HUES6 (cell line): ENCODE measurements around the gene MSH3.
A peak's percentile ranks its signal among the peaks of the same experiment; 100 is the strongest.

Experiments used
- H3K27ac ChIP-seq: 2 replicates; pipeline ENCODE4 v1.7.0; 2013; ENCODE audit warnings: low read depth, mild to moderate bottlenecking, low read length, inconsistent platforms
- H3K27me3 ChIP-seq: 2 replicates; pipeline ENCODE4 v1.6.1; 2013; ENCODE audit warnings: low read length; ENCODE audit not compliant: control insufficient read depth, insufficient read depth
- H3K36me3 ChIP-seq: 2 replicates; pipeline ENCODE4 v1.6.1; 2013; ENCODE audit warnings: low read length; ENCODE audit not compliant: control insufficient read depth, insufficient read depth
- H3K4me1 ChIP-seq: 2 replicates; pipeline ENCODE4 v1.6.1; 2013; ENCODE audit warnings: low read length; ENCODE audit not compliant: control insufficient read depth, insufficient read depth
- H3K4me3 ChIP-seq: 2 replicates; pipeline ENCODE4 v1.5.1; 2013; ENCODE audit warnings: low read depth, low read length
- H3K9ac ChIP-seq: one replicate; pipeline ENCODE4 v1.6.1; 2013; ENCODE audit warnings: mild to moderate bottlenecking, low read length
- H3K9me3 ChIP-seq: 2 replicates; pipeline ENCODE4 v1.6.1; 2013; ENCODE audit warnings: low read depth, low read length; ENCODE audit not compliant: control insufficient read depth, insufficient read depth

MSH3 gene

DNA sequence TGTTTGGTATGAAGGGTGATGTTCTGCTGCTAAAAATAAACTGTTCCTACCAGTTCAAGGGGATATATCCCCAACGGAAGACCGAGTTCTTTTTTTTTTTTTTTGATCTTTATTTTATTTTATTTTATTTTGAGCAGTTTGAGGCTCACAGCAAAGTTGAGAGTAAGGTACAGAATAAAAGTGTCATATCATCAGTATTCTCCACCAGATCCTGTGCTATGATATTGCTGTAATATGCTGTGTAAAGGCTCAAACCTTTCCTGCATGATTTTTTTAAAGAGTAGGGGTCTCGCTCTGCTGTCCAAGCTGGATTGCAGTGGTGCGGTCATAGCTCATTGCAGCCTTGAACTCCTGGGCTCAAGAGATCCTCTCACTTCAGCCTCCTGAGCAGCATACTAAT lies 35.2 kb downstream of the MSH3 start:
- no peaks in the 10 kb centered on the region for H3K36me3 ChIP-seq
- H3K27me3 ChIP-seq = no peaks in the 10 kb centered on the region
- no peak overlapping the region for H3K27ac ChIP-seq
- no peak overlapping the region for H3K9ac ChIP-seq
- no peaks in the 10 kb centered on the region for H3K9me3 ChIP-seq
- H3K4me3 ChIP-seq = no peak overlapping the region
- peaks cover 5% of the 10 kb centered on the region; the same call in 1 of the 2 replicates for H3K4me1 ChIP-seq

DNA sequence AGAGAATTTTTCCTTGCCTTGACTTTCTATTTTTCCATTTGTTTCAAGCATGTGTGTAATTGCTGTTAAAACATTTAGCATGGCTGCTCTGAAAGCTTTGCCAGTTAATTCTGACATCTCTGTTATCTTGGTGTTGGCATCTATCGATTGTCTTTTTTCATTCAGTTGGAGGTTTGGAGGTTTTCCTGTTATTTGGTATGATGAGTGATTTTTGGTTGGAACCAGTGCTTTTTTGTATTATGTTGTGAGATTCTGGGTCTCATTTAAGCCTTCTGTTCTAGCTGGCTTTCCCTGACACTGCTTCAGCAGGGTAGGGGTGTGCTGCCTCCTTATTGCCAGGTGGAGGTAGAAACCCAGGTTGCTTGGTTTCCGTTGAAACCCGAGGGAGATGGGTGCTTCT lies 41.2 kb downstream of the MSH3 start:
- Histone ChIP-seq H3K9ac (no peak overlapping the region), H3K9me3 (no peaks in the 10 kb centered on the region), H3K27me3 (no peaks in the 10 kb centered on the region), H3K27ac (no peak overlapping the region), H3K36me3 (no peaks in the 10 kb centered on the region), H3K4me1 (no peaks in the 10 kb centered on the region), H3K4me3 (no peak overlapping the region)

DNA sequence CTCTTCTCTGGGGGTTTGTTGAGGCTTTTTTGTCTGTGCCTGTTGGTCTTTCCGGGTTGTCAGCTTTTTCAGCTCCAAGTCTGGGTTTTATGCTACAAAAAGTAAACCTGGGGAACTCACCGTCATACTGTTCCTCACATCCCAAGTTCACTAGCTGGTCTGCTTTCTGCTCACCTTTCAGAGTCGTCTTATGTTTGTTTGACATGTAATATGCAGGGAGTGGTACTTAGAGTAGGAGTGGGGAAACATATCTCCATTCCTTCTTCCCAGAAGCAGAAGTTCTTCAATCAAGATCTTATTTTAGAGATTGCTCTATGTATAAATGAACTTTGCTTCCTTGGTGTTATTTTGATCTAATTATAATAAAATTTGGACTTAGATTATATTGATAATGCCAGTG lies 42.0 kb downstream of the MSH3 start:
- no peak overlapping the region for H3K27ac ChIP-seq
- H3K27me3 ChIP-seq = no peaks in the 10 kb centered on the region
- H3K9me3 ChIP-seq = no peaks in the 10 kb centered on the region
- no peak overlapping the region for H3K9ac ChIP-seq
- H3K4me1 ChIP-seq = peaks cover 3% of the 10 kb centered on the region
- H3K36me3 ChIP-seq = no peaks in the 10 kb centered on the region
- no peak overlapping the region for H3K4me3 ChIP-seq

DNA sequence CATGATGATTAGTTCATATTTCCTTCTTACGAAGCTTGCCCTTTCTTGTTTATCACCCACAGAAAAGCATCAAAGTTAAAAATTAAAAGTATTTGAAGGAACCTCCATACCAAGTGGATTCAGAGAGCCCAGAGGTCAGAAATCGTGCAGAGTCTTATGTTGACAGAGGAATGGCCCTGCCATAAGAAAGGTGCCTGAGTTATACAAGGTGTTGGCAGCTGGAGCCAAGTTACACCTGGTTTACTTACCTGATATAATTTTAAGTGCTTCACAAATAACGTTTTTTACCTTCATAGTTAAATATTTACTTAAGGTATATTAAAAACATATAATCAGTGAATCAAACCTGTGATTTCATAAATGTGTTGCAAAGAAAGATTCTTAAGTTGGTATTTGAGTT lies 42.6 kb downstream of the MSH3 start:
- no peaks in the 10 kb centered on the region for H3K27me3 ChIP-seq
- H3K4me3 ChIP-seq = no peak overlapping the region
- H3K36me3 ChIP-seq = 0 out of 2 replicates have a peak, but pooled peaks cover under 1% of the 10 kb centered on the region
- H3K27ac ChIP-seq = no peak overlapping the region
- no peak overlapping the region for H3K9ac ChIP-seq
- peaks cover 7% of the 10 kb centered on the region for H3K4me1 ChIP-seq
- no peaks in the 10 kb centered on the region for H3K9me3 ChIP-seq

DNA sequence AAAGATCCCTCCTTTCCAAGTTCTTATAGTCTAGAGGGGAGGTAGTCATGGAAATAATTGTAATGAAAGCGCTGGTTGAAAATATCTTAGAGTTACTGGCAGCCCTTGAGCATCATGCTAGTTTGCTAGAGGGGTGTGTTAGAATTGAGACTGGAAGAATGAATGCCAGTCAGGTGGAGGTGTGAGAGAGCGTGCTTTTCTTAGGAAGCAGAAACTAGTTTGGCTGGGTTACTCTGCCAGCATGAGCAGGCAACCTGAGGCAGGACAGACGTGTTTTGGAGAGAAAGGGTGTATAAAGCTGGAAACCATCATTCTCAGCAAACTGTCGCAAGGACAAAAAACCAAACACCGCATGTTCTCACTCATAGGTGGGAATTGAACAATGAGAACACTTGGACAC lies 43.9 kb downstream of the MSH3 start:
- Histone ChIP-seq H3K27me3 (no peaks in the 10 kb centered on the region), H3K36me3 (0 out of 2 replicates have a peak, but pooled peaks cover 3% of the 10 kb centered on the region), H3K4me1 (peaks cover 14% of the 10 kb centered on the region), H3K27ac (no peak overlapping the region), H3K9me3 (no peaks in the 10 kb centered on the region), H3K9ac (no peak overlapping the region), H3K4me3 (no peak overlapping the region)

DNA sequence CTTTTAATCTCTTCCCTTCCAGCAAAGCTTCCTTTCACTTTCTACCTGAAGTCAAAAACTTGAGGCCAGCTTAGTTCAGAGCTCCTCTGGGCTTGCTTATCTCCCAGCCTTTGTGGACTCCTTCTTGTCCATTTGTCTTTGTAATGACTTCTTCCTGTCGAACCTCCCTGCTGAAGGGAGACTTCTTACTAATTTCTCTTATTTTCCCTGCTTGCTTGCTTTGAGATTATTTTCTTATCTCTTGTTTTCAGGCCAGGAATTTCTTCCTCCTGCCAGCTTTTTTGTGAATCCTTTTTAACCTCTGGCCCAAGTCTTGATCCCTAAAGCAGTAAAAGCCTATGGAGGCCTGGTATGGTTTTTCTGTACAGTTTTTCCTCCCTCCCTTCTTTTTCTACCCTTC lies 47.1 kb downstream of the MSH3 start:
- Histone ChIP-seq H3K9ac (no peak overlapping the region), H3K36me3 (0 out of 2 replicates have a peak, but pooled peaks cover 3% of the 10 kb centered on the region), H3K27me3 (no peaks in the 10 kb centered on the region), H3K27ac (no peak overlapping the region), H3K4me3 (no peak overlapping the region), H3K9me3 (no peaks in the 10 kb centered on the region), H3K4me1 (peaks cover 31% of the 10 kb centered on the region)

DNA sequence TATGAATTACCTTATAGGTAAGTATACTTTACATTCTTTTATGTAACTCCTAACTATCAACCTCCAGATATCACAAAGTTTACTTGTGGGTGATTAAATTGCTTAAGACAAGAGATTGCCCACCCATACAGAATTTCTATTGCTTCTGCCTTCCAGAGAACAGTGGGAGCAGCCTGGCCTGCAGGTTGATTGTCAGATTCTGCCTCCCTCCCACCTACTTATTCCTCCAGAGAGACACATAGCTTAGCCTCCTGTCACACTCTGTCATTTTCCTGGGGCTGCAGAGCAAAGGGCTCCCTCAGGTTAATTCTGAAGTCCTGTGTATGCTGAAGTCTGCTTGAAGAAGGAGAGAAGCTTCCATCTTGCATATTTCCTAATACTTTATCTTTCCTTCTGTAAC lies 48.8 kb downstream of the MSH3 start:
- no peak overlapping the region for H3K9ac ChIP-seq
- H3K36me3 ChIP-seq = peaks cover 7% of the 10 kb centered on the region; the same call in 1 of the 2 replicates
- no peak overlapping the region for H3K4me3 ChIP-seq
- peak overlapping the region; percentile 67; the same call in 1 of the 2 replicates for H3K27ac ChIP-seq
- H3K9me3 ChIP-seq = no peaks in the 10 kb centered on the region
- H3K4me1 ChIP-seq = peaks cover 31% of the 10 kb centered on the region
- H3K27me3 ChIP-seq = no peaks in the 10 kb centered on the region

DNA sequence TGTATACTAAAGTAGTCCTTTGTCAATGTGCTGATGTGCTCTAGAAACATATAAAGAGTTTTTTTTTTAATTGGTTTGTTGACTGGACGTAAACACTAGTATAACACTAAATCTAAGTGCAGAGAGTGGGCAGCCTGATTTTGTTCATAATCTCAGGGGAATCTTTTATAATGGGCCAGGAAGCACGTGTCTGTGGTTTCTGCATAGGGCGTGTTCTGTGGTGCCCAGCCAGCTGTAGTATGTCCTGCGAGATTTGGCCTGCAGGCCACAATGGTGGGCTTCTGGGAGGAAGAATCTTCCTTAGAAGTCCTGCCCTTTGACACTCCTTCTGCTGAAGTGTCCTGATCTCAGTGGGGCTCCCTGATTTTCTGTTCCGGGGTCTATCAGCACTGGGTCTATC lies 49.3 kb downstream of the MSH3 start:
- no peaks in the 10 kb centered on the region for H3K27me3 ChIP-seq
- peaks cover 31% of the 10 kb centered on the region for H3K4me1 ChIP-seq
- H3K9me3 ChIP-seq = no peaks in the 10 kb centered on the region
- peaks cover 7% of the 10 kb centered on the region; the same call in 1 of the 2 replicates for H3K36me3 ChIP-seq
- H3K4me3 ChIP-seq = no peak overlapping the region
- H3K9ac ChIP-seq = no peak overlapping the region
- H3K27ac ChIP-seq = peak overlapping the region; percentile 67

DNA sequence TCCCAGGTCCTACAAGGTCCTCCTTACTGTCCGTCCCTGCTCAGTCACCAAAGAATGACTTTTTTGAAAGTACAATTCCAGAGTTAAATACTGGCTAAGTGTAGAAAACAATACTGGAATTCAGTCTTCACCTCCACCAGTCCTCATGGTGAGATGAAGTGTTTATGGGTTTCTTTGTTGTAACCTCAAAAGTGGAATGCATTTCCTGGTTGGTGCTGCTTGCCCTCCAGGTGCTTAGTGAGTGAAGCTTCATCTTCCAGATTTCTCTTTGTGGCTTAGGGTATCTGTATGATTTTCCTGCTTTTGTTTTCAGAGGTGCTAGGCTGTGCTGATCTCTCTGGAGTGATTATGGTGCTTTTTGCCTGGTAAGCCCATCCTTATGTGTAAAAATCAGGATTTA lies 49.8 kb downstream of the MSH3 start:
- Histone ChIP-seq H3K4me3 (no peak overlapping the region), H3K9me3 (no peaks in the 10 kb centered on the region), H3K27ac (peak overlapping the region; percentile 67), H3K9ac (no peak overlapping the region), H3K36me3 (peaks cover 7% of the 10 kb centered on the region; the same call in 1 of the 2 replicates), H3K27me3 (no peaks in the 10 kb centered on the region), H3K4me1 (peaks cover 31% of the 10 kb centered on the region)

DNA sequence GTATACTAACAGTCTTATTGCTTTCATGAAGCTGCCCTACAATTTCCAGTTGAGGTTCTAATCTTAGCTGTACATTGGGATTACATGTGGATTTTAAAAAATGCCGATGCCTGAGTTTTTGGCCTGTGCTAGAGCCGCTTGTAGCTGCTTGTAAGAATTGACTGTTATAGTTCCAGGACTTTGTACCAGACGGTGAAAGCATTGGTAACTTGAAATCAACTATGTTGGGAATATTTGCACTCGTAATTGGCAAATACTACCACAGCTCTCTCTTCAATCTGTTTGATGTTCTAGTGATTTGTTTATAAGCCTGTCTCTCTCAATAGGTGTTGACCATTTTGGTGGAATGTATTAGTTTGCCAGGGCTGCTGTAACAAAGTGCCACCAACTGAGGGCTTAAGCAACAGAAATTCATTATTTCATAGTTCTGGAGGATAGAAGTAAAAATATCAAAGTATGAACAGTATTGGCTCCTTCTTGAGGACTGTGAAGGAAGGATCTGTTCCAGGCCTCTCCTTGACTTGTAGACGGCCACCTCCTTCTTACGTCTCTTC lies 50.8 kb downstream of the MSH3 start:
- Histone ChIP-seq H3K4me1 (peaks cover 31% of the 10 kb centered on the region), H3K27ac (no peak overlapping the region), H3K9me3 (no peaks in the 10 kb centered on the region), H3K36me3 (peaks cover 7% of the 10 kb centered on the region; the same call in 1 of the 2 replicates), H3K9ac (no peak overlapping the region), H3K4me3 (no peak overlapping the region), H3K27me3 (no peaks in the 10 kb centered on the region)

DNA sequence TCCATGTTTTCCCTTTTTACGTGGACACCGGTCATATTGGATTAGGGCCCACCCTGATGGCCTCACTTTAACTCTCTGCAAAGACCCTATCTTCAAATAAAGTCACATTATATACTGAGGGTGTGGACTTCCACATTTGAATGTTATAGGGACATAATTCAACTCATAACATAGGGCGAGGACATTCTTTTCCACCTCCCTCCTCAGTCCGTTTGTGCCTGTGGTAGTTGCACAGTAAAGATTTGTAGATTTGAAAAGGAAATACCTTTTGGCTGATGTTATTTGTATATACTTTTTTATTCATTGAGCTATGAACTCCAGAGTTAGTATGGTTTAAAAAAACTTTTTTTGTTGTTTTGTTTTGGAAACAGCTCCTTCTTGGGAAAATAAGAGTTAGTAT lies 51.3 kb downstream of the MSH3 start:
- H3K9me3 ChIP-seq = no peaks in the 10 kb centered on the region
- peaks cover 7% of the 10 kb centered on the region; the same call in 1 of the 2 replicates for H3K36me3 ChIP-seq
- H3K4me3 ChIP-seq = no peak overlapping the region
- no peaks in the 10 kb centered on the region for H3K27me3 ChIP-seq
- no peak overlapping the region for H3K9ac ChIP-seq
- H3K4me1 ChIP-seq = peaks cover 31% of the 10 kb centered on the region
- no peak overlapping the region for H3K27ac ChIP-seq
